Measurements from ENCODE around the gene TEKT4. TPM values are rescaled to one million over a fixed set of nuclear protein-coding genes. Genes with fewer than 3 reads are reported as not detected.

The TEKT4 gene
- total RNA-seq, 4 donors from 2014 or later = 0.22 to 0.88 (median 0.27) TPM; not detected in 1

DNA sequence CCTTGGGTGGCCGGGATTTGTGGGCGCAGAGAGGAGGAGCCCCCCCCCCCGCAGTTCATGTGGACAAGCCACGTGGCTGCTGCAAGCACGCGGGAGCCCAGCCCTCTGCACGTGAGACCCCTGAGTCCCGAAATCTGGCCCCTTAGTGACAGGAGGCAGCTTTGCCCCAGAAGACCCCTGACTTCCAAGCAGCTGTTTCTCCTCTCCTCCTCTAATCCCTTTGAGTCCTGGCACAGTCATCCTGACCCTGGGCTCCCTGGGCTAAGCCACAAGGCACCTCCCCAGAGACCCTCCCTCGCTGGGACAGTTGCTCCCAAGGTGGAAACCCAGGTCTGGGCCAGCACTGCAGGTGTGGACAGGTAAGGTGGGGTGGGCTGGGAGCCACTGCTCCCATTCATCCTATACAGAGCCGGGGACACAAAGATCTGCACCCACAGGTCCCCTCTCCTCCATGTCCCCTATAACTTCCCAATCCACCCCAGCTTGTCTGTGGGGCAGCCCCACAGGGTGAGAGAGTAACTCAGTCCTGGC is 923 bp downstream of the TEKT4 start:
- DNase-seq = no peak
- H3K9me3 ChIP-seq = no peaks in the 10 kb centered on the region
- intact Hi-C loops (cut with DNase I) = no loop called here
- H3K4me3 ChIP-seq (replicated peaks in 1 of 3) = peak overlapping the region in 1 of 3 donors; percentile 40
- WGBS, 2 donors = 61 to 80% methylated on average over 5 to 9 of the region's 10 CpGs
- H3K4me1 ChIP-seq = peaks cover 0 to 18% of the 10 kb centered on the region in 2 donors
- no peak for TF ChIP-seq POLR2A (IDR thresholded peaks at IDR 0.05)
- TF ChIP-seq, protein P1, sequence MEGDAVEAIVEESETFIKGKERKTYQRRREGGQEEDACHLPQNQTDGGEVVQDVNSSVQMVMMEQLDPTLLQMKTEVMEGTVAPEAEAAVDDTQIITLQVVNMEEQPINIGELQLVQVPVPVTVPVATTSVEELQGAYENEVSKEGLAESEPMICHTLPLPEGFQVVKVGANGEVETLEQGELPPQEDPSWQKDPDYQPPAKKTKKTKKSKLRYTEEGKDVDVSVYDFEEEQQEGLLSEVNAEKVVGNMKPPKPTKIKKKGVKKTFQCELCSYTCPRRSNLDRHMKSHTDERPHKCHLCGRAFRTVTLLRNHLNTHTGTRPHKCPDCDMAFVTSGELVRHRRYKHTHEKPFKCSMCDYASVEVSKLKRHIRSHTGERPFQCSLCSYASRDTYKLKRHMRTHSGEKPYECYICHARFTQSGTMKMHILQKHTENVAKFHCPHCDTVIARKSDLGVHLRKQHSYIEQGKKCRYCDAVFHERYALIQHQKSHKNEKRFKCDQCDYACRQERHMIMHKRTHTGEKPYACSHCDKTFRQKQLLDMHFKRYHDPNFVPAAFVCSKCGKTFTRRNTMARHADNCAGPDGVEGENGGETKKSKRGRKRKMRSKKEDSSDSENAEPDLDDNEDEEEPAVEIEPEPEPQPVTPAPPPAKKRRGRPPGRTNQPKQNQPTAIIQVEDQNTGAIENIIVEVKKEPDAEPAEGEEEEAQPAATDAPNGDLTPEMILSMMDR (IDR thresholded peaks at IDR 0.05) = no peak
- no peaks in the 10 kb centered on the region for H3K36me3 ChIP-seq
- H3K27ac ChIP-seq = no peak overlapping the region
- H3K27me3 ChIP-seq = no peaks in the 10 kb centered on the region

DNA sequence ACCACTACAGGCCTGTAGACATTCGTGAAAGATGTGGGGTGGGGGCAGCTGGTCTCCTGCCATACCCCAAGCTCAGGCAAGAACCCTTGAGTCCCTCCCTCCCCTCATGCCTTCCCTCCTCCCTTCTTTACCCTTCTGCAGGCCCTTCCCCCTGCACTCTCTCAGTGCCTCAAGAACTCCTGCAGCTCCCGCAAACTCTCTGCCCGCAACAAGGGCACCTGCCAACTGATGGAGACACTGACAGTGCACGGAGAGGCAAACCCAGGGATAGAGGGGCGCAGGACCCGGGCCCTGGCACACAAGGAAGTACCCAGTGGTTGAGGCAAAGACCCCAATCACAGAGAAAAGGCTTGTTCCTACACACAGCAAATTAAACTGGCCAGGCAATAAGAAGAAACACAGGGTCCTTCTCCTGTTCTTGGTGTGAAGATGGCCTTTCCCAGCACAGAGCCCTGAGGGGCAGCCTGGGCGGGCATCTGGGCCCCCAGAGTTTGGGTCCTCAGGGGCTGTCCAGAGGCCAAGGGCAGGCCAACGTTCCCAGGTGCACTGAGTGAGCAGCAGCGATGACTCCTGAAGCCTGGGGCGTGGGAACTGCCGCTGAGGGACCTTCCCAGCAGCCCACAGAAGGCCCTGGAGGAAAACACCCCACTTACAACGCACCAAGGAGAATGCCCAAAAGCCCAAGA is 1.6 kb downstream of the TEKT4 start:
- Histone ChIP-seq H3K27ac (no peak overlapping the region), H3K27me3 (no peaks in the 10 kb centered on the region), H3K36me3 (no peaks in the 10 kb centered on the region), H3K4me1 (peaks cover 0 to 18% of the 10 kb centered on the region in 2 donors), H3K4me3 (replicated peaks in 1 of 3) (no peak overlapping the region), H3K9me3 (no peaks in the 10 kb centered on the region)
- WGBS, 2 donors = 83 to 85% methylated on average over 8 to 11 of the region's 12 CpGs
- intact Hi-C loops (cut with DNase I) = no loop called here
- no peak for DNase-seq
- no peak for TF ChIP-seq POLR2A (IDR thresholded peaks at IDR 0.05)
- TF ChIP-seq, protein P1 (IDR thresholded peaks at IDR 0.05) = no peak

DNA sequence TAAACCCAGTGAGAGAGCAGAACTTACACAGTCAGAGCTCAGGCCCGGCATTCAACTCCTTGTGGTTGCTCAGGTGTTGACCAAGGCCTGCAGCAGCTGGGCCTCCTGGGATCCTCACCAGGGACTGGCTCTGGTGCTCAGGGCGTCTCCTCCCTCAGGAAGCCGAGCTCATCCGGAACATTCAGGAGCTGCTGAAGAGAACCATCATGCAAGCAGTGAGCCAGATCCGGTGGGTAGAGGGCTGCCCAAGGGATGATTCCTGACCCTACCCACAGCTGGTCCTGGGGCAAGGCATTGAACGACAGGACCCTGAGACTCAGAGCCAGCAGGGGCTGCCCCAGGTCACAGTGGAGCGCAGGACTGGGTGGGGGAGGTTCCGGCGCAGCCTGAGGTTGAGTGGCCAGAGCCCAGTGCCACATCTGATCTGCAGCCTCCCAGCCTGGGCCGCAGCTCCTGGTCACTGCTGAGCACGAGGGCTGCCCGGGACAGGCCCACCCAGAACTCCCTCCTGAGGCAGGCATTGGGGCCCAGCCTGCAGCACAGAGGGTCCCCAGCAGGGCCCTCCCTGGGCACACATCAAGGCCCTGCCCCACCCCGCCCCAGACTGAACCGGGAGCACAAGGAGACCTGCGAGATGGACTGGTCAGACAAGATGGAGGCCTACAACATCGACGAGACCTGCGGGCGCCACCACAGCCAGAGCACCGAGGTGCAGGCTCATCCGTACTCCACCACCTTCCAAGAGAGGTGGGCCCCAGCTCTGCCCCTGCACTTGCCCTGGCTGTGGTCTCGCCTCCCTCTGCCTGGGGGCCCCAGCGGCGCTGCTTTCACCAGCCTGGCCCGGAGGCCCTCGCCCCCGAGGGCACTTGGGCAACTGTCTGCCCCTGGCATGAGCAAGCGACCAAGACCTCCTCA is 2.4 kb downstream of the TEKT4 start:
- no peak for DNase-seq
- no peaks in the 10 kb centered on the region for H3K9me3 ChIP-seq
- peaks cover 0 to 18% of the 10 kb centered on the region in 2 donors for H3K4me1 ChIP-seq
- no peaks in the 10 kb centered on the region for H3K27me3 ChIP-seq
- WGBS, 2 donors = 60 to 65% methylated on average over 11 to 14 of the region's 28 CpGs
- TF ChIP-seq, protein P1 (IDR thresholded peaks at IDR 0.05) = no peak
- TF ChIP-seq POLR2A (IDR thresholded peaks at IDR 0.05) = no peak
- intact Hi-C loops (cut with DNase I) = no loop called here
- H3K4me3 ChIP-seq (replicated peaks in 1 of 3) = no peak overlapping the region
- H3K27ac ChIP-seq = no peak overlapping the region
- no peaks in the 10 kb centered on the region for H3K36me3 ChIP-seq

DNA sequence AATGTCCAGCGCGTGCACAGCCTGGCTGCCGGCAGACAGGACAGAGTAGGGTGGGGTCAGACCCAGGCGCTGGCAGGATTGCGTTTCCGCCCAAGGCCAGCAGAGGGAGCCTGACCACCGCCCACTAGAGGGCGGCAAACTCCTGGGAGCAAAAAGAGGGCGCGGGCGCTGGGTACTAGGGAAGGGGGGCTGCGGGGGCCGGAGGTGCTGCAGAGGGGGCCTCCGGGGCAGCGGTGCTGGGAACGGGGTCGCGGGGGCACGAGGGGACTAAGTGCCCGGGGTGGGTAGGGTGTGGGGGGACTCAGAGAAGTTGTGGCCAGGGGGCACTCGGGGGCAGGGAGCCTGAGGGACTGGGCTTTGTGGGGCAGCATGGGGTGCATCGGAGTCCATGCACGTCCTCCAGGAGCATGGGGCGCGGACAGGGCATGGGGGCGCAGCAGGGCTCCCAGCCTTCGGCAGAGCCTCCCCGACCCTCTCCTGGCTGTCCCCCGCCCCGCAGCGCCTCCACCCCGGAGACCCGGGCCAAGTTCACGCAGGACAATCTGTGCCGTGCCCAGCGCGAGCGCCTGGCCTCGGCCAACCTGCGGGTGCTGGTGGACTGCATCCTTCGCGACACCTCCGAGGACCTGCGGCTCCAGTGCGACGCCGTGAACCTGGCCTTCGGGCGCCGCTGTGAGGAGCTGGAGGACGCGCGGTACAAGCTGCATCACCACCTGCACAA is 3.2 kb downstream of the TEKT4 start:
- intact Hi-C loops (cut with DNase I) = no loop called here
- H3K9me3 ChIP-seq = no peaks in the 10 kb centered on the region
- WGBS, 2 donors = 43 to 60% methylated on average over 12 to 39 of the region's 53 CpGs
- peaks cover 0 to 18% of the 10 kb centered on the region in 2 donors for H3K4me1 ChIP-seq
- H3K27me3 ChIP-seq = no peaks in the 10 kb centered on the region
- peak; percentile 61 to 68 for DNase-seq
- no peak overlapping the region for H3K27ac ChIP-seq
- TF ChIP-seq, protein P1 (IDR thresholded peaks at IDR 0.05) = peak; percentile 46 to 96 (median 82)
- TF ChIP-seq POLR2A (IDR thresholded peaks at IDR 0.05) = no peak
- no peaks in the 10 kb centered on the region for H3K36me3 ChIP-seq
- no peak overlapping the region for H3K4me3 ChIP-seq (replicated peaks in 1 of 3)

Measured in thyroid gland (tissue), 4 donors.